Activated CD4-positive, alpha-beta T cell treated with anti-CD3 and anti-CD28 coated beads, Interleukin-2, amount 50 U/mL, for 1 hour (primary cell): ENCODE results near the gene TMLHE.
"Not testable (repeated sequence)": the region's sequence is repeated elsewhere in the genome, so short reads cannot be mapped to it uniquely, and the experiment has no call there.

Source experiments
- DNase-seq: peaks from one replicate; pipeline ENCODE4 v3.0.0-alpha.2; 2020

The TMLHE gene, protein sequence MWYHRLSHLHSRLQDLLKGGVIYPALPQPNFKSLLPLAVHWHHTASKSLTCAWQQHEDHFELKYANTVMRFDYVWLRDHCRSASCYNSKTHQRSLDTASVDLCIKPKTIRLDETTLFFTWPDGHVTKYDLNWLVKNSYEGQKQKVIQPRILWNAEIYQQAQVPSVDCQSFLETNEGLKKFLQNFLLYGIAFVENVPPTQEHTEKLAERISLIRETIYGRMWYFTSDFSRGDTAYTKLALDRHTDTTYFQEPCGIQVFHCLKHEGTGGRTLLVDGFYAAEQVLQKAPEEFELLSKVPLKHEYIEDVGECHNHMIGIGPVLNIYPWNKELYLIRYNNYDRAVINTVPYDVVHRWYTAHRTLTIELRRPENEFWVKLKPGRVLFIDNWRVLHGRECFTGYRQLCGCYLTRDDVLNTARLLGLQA

DNA sequence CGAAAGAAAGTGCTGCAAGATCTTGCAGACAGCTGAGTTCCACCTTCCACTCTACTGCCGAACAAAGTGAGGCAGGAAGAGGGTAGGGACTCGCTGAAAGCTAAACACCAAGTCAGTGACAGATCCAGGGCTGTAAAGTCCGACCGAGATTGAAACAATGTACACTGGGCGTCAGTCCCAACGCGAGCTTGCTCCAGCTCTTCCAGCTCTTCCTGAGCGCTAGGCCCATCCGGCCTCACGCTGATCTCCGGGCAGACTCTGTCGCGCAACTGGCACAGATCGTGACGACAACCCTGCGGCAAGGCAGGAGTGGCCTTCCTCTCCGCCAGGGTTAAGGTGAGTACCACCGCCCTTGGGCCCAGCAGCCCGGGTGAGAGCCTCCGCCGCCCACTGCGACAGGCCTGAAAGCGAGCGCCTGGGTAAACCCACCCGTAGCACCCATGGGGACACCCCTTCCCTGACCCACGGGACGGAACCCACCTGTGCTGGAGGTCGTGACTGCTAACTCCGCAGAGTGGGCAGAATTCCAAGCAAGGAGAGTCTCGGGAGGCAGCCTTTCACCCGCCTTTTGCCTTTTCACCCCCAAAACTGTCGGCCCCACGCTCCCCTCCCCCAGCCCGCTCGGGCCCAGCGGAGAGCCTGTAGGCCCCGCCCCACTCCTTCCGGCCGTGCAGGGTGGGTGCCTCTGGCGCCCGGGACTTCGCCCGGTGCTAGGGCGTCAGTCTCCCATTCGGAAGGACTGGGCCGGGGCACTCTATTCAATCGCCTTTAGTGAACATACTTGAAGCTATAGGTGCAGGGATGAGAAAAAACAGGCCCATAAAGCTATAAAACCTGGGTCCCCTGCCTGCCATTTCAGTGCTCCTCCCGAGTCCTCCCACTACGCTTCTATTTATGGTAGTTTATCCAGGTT is at the start of gene TMLHE, which contains the start of gene SPRY3:
Gene TMLHE, minus strand, starts transcription at position 641 of the 913 bp plus-strand sequence. CDS start 67,676 bp downstream, outside the sequence.
Gene SPRY3, plus strand, starts transcription at position 275 of the 913 bp plus-strand sequence.
- peak; percentile 47 for DNase-seq

- DNase-seq, result no peak
Measured at GRCh38 chrX:155662282-155662681, 49.5 kb upstream of the TMLHE start.

- no peak for DNase-seq
Measured at GRCh38 chrX:155645180-155645579, 32.4 kb upstream of the TMLHE start.

DNA sequence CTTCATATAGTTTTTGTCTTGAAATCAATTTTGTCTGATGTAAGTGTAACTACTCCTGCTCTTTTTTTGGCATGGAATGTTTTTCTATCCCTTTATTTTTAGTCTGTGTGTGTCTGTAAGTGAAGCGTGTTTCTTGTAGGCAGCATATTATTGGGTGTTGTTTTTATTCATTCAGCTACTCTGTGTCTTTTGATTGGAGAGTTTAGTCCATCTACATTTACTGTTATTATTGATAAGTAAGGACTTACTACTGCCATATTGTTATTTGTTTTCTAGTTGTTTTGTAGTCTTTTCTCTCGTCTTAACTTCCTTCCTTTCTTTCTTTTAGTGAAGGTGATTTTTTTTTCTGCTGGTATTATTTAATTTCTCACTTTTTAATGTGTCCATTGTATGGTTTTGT is 30.5 kb upstream of the TMLHE start:
- no peak for DNase-seq

DNA sequence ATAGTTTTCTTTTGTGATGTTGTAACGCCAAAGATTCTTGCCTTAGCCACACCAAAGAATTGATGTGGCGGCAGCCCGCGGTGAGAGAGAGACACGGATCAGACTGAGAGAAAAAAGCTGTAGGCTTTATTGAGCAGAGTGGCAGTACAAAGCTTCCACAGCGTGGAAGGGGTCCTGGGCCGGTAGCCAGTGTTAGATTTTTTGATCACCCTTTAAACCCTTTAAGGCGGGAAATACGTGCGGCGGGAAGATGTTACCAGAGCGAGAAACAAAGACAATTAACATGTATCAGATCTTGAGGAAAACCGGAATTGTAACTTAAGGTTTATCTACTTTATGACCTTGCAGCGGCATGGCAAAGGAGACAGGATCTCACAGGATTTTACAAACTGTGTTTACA is 28.6 kb upstream of the TMLHE start:
- not testable (repeated sequence) for DNase-seq

- no peak for DNase-seq
Measured at GRCh38 chrX:155637714-155638113, 25.0 kb upstream of the TMLHE start.

- DNase-seq, result not testable (repeated sequence)
Measured at GRCh38 chrX:155635019-155635418, 22.3 kb upstream of the TMLHE start.

- no peak for DNase-seq
Measured at GRCh38 chrX:155632431-155633100, 19.8 kb upstream of the TMLHE start.

DNA sequence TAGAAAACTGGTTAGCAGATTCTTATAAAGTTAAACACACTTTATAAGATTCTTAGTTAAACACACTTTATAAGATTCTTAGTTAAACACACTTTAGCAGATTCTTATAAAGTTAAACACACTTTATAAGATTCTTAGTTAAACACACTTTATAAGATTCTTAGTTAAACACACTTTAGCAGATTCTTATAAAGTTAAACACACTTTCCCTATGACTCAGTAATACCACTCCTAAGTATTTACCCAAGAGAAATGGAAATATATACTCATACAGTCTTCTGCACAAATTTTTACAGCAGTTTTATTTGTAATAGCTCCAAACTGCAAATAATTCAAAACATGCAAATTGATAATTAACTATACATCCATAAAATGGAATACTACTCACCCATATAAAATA is 7.4 kb upstream of the TMLHE start:
- not testable (repeated sequence) for DNase-seq

DNA sequence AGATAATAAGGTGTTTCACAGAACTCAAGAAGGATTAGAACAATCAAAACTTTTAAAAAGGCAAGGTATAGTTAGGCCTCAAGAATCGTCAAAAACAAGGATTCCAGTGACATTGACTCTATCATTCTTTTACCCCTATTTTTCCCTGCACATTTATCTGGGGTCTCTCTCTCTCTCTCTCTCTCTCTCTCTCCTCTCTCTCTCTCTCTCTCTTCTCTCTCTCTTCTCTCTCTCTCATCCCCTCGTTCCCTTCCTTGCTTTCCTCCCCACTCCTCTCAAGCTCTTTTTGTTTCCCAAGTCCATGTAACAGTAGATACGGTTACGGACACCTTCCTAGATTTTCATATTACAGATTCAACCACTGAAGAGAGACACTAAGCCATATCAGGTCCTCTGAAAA is 3.2 kb upstream of the TMLHE start:
- DNase-seq, result no peak

- DNase-seq, result no peak
Measured at GRCh38 chrX:155613927-155614559, 1.3 kb upstream of the TMLHE start.

- no peak for DNase-seq
Measured at GRCh38 chrX:155611302-155611701, 1.4 kb downstream of the TMLHE start.

DNA sequence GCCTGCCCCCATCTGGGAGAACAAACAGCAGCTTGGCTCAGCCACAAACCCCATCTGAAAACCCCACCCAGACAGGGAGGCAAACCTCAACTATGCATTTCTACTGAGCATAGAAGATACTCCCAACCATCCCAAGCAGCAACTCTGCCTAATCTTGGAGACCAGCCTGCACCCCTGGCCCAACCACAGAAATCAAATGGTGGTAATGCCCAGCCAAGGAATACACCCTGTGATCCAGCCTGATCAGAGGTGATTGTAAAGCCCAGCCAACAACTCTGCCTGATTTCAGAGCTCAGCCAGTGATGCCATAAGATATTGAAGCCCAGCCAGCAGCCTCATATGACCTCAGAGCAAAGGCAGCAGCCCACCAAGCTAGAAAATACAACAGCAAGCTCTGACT is 19.8 kb downstream of the TMLHE start:
- DNase-seq, result no peak

GRCh38 chrX:155592331-155592730 is 20.4 kb downstream of the TMLHE start:
- no peak for DNase-seq

GRCh38 chrX:155577682-155578081 is 35.1 kb downstream of the TMLHE start:
- DNase-seq, result no peak

DNA sequence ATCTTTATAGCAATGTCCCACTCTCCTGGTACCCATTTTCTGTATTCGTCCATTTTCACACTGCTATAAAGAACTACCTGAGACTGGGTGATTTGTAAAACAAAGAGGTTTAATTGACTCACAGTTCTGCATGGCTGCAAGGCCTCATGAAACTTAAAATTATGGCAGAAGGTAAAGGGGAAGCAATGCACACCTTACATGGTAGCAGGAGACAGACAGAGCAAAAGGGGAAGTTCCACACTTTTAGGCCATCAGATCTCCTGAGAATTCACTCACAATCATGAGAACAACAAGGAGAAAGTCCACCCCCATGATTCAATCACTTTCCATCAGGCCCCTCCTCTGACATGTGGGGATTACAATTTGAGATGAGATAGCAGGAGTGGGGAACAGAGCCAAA is 49.7 kb downstream of the TMLHE start:
- DNase-seq, result no peak

- no peak for DNase-seq
Measured at GRCh38 chrX:155544881-155545280, 67.9 kb downstream of the TMLHE start.

- DNase-seq, result no peak
Measured at GRCh38 chrX:155535866-155536265, 76.9 kb downstream of the TMLHE start.

DNA sequence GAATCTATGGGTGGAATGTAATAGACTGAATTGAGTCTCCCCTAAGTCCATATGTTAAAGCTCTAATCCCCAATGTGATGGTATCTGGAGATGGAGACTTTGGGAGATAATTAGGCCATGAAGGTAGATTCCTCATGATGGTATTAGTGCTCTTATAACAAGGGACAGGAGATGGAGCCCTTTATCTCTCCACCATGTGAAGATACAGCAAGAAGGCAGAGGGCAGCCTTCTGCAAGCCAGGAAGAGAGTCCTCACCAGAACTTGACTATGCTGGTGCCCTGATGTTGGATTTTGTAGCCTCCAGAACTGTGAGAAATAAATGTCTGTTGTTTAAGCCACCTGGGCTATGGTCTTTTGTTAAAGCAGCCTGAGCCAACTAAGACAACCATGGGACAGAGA is 78.0 kb downstream of the TMLHE start:
- DNase-seq, result no peak

DNA sequence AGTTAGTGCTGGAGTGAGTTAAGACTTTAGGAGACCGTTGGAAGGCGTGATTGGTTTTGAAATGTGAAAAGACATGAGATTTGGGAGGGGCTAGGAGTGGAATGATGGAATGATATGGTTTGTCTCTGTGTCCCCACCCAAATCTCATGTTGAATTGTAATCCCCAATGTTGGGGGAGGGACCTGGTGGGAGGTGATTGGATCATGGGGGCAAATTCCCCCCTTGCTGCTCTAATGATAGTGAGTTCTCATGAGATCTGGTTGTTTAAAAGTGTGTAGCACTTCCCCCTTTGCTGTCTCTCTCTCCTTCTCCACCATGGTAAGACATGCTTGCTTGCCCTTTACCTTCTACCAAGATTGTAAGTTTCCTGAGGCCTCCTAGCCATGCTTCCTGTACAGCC is 85.7 kb downstream of the TMLHE start:
- not testable (repeated sequence) for DNase-seq

DNA sequence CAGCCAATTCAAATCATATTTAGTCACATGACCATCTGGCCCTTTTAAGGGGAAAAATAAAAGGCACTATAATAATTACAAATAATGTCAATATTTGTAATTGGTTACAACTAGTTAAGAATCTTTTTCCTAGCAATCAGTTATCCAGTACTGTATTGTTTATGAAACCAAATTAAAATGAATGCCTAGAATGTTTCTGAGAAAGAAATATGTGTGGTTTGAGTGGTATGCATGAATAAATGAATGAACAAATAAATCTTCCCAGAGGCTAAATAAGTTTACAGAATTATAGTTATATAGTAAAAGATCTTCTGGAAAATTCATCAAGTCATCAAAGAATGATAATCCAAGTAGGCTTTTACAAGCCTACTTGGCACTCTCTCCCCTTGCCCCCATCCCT is 98.5 kb downstream of the TMLHE start:
- DNase-seq, result no peak

DNA sequence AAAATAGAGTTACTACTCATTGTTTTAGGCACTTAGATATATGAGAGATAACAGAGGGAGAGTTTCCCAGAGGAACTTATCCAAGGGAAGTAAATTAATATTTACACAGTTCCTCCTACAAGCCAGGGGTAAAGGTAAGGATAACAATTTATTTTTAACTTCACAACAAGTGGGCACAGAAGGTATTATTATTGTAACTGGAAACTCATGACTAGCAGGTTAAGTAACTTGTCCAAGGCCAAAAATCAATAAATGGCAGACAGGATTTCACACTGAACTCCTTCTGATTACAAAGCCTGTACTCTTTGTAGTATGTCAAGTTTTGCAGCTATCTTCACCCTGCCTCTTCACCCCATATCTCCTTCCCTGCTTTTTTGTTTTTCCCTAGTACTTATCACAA is 107.5 kb downstream of the TMLHE start:
- no peak for DNase-seq

GRCh38 chrX:155495134-155495533 is 117.6 kb downstream of the TMLHE start:
- DNase-seq, result not testable (repeated sequence)
